NCI-H2171 treated with DMSO at 0.1 percent for 48 hours (cell line): ENCODE data around the gene CLEC16A.

ENCODE experiments used
- DNase-seq: peaks from one replicate; lab custom pipeline; 2025; lab: John Stamatoyannopoulos, UW

CLEC16A gene

DNA sequence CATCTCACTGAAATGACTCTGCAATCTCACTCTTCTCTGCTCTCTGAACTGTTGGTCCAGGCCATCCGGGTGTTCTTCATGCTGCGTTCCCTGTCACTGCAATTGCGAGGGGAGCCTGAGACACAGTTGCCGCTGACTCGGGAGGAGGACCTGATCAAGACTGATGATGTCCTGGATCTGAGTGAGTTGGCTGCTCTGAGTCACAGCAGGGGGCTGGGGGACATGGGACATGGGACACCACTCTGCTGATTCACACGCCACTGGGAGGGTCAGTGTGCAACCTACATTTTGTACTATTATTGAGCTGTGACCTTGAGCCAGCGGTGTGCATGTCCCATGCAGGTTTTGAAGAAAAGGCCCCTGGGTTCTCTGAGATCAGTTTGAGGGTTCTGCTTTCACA lies 116.5 kb downstream of the CLEC16A start:
- no peak for DNase-seq

DNA sequence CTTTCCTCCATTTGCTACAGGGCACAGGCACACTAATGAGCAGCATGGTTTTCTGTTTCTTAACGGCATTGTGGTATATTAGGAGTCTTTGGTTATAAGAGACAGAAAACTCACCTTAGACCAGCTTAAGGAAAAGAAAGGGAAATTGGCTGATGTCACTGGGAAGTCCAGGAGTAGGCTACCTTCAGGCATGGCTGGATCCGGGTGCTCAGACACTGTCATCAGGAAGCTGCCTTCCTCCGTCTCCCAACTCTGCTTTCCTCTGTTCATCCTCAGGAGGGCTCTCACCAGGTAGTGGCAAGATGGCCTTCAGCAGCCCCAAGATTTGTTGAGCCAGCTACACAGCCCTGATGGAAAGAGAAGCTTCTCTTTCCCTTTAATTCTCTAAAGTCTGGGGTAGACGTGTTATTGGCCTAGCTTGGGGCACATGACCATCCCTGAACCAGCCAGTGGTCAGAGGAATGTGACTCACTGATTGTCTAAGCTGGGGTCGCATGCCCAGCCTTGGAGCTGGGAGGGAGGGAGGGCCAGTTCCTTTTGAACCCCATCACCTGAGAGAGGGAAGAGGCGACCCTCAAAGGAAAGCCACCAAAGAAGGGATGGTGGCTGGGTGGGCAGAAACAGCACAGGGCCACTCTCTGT lies 117.4 kb downstream of the CLEC16A start:
- DNase-seq: no peak

GRCh38 chr16:11063448-11064201 lies 119.3 kb downstream of the CLEC16A start:
- no peak for DNase-seq

DNA sequence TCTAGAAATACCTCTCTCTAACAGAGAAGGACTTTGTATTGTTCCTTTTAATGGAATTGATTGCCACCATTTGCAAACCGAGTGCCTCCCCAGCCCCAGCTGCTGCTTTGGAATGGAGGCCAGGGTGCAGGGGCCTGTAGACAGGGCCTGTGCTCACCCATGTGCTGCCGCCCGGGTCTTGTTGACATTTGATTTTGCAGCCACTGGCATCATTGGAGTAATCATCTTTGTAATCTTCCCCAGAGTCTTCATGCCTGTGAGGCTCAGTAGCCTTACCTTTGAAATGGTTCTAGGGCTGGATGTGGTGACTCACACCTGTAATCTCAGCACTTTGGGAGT lies 119.8 kb downstream of the CLEC16A start:
- no peak for DNase-seq

- DNase-seq: no peak
These were observed 120.5 kb downstream of the CLEC16A start for GRCh38 chr16:11064851-11065250.

DNA sequence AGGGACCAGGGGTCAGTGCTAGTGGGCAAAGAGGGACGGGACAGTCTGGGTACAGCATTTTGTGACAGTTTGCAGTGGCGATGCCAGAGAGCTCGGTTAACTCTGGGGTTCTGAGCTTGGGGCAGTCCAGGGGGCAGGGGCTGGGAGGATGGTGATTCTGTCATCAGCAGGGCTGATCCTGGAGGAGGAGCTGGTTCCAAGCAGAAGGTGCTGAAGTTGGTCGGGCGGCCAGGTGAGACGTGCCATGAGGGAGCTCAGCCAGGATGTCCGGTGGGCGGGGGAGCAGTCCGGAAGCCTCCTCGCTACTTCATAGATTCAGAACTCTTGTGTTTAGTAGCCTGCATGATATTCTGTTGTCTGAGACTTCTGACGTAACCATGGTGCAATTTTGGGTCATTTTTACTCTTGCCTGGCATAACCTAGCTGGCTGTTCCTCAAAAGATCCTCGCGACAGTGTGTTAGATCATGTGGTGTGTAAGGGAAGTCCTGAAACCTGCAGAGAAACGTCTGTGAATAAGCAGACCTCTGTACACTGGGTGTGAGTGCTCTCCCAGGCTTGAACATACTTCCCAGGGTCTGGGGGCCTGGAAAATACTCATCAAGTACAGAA lies 122.0 kb downstream of the CLEC16A start:
- DNase-seq: no peak

- DNase-seq: no peak
These were observed 122.9 kb downstream of the CLEC16A start for GRCh38 chr16:11067266-11067665.

- DNase-seq: no peak
These were observed 123.4 kb downstream of the CLEC16A start for GRCh38 chr16:11067697-11068141.

DNA sequence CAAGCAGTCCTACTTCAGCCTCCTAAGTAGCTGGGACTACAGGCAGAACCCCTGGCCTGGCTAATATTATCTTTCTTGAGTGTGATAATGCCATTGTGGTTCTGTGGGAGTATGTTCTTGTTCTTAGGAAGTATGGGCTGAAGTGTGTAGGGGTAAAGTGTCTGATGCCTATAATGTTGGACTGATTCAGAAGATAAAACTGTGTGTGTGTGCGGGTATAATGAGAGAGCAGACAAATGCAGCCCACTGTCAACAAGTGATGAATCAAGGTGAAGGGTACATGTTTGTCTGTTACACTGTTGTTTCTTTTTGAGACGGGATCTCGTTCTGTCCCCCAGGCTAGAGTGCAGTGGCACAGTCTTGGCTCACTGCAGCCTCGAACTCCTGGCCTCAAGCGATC lies 127.5 kb downstream of the CLEC16A start:
- no peak for DNase-seq

GRCh38 chr16:11072420-11073153 lies 128.2 kb downstream of the CLEC16A start:
- peak; percentile 72 for DNase-seq

- DNase-seq: no peak
These were observed 129.1 kb downstream of the CLEC16A start for GRCh38 chr16:11073407-11073999.

DNA sequence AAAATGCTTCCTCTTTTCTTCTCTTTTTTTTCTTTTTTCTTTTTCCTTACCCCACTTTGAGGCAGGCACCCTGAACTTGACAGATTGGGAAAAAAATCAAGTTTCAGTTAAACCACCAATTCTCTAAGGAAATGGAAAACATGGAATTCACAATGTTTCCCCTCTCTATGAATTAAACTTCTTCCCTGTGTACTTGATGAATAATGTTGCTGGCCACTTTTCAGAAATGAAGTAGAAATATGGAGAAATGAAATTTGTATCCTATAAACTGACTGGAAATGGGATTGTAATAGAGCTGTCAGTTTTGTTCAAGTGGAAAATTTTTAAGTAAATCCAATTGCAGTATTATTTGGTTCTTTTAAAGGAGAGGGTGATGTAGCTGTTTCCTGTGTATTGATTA lies 129.8 kb downstream of the CLEC16A start:
- DNase-seq: no peak

- DNase-seq: no peak
These were observed 130.8 kb downstream of the CLEC16A start for GRCh38 chr16:11075163-11075562.

DNA sequence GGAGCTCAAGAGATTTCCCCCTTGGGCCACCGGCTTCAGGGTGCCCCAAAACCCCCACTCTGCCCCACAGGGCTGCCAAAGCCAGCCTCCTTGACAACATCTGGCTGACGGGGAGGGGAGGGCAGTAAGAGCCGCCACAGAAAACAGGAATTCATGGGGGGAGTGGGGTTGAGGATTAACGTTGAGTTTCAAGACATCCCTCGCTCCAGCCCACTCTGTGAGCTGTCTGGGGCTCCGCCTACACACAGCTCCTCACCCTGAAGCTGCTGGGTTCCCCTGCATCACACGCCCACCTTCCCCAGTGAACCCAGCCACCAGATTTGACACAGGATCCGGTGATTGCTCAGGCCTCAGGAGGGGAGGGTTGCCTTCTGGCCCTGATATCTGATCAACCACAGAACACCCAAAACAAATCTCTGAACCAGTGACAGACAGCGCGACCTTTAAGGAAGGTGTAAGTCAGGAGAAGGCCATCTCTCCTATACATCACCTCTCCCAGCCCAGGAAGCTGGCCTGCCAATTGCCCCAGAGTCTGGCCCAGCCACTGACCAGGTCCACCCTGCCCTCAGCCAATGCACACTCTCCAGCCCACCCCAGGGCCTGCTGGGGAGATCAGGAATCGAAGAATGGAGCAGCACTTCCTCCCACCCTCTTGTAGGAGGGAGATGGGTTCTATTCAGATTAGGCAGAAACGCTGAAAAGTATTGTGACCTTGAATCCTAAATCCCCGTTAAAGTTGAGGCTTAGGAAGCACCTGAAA lies 132.1 kb downstream of the CLEC16A start:
- peak; percentile 96 for DNase-seq

DNA sequence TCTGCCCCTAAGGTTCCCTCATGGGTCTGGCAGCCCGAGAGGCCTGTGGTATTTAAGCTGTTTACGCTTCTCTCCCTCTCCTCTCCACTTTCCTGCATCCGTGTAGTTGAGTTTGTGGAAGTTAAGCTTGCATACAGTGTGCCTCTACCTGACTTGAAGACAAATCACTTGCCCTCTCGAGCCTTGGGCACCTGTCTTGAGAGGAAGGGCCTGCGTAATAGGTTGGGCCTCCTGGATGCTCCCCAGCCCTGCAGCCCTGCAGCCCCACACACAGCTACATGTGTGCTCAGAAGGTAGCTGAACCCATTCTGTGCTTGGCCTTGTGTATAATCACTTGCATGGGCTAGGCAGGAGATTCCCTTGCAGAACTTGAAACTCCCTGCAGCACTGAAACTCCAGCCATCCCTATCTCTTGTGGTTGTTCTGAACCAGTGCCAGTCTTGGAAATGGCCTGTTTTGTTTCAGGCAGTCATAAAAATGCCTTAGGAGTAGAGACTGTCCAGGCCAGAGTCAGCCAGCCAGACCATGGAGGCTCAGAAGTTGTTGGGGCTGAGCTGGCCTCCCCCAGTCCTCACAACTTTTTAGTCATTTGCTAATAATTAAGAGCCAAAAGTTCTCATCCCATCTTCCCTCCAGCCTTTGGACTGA lies 134.6 kb downstream of the CLEC16A start:
- no peak for DNase-seq

GRCh38 chr16:11079652-11080187 lies 135.4 kb downstream of the CLEC16A start:
- DNase-seq: peak; percentile 70

- no peak for DNase-seq
These were observed 136.1 kb downstream of the CLEC16A start for GRCh38 chr16:11080327-11080967.

DNA sequence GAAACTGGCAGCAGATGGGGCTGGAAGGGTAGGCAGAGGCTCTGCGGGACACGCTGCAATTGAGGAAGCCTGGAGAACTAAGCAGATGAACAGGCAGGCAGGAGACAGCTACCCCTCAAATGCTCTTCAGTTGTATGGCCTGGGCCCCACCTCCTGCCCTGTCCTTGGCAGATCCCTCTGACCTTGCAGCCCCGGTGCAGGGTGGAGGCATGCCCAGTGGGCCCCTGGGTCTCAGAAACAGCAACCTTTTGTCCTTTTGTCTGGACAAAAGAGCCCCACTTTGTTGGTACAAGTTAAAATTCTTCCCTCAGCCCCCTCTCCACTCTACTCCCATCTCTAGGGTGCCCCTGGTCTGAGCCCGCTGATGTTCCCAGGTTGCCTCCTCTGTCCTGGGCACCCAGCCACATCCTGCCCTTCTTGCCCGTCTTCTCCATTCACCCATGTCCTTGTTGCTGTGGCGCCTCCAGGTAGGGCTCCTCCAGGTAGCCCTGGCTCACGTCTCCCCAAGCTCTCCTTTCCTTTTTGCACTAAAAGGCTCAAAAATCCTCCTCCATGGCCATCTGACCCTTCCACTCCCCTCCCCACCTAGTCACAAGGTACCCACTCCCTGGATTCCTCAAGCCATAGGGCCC lies 136.8 kb downstream of the CLEC16A start:
- no peak for DNase-seq

DNA sequence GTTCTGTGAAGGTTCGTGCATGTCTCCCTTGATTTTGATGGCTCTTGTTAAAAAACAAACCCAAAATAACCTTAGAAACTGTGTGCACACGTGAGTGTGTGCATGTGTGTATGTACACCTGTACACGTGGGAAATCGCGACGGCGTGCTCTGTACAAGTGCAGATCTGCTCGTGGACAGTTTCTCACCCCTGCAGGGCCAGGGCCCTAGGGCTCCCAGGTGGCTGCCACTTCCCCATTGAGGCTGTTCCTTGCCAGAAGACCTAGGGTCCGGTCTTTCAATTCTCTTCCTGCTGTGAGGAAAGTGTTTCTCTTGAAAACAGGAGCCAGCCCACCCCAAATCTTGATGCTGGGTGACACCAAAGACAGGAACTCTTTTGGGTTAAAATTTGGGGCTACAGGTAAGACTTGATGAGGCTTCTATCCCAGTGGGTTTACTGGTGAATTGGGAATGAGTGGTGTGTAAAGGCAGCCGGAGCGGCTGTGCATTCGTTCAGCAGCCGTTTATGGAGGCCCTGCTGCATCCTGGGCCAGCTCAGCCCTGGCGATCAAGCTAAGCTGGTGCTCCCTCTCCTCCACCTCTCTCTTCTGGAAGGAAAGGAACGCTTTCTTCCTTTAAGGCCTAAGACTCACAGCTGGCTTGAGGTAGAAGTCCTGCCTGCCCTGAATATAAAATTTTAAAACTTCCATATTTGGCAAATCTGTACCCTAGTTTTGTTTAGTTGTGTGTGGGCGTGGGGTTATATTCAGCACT lies 137.9 kb downstream of the CLEC16A start:
- DNase-seq: no peak
